ENCODE data around the gene NUBP1.

DNA sequence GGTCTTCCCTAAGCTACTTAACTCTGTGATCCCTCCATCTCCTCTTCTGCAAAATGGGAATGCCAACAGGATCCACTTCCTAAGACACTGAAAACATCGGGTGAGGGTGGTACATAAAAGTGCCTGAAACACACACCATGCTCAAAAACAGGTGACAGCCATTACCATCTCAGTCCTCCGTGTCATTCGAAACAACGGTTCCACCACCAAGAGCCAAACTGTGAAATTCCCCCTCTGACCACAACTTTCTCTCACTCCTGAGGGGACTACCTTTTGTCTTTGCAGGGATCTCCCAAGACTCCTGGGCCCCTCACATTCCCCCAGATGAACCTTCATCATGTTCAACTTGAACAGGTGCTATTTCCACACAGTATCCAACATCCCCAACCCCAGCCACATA is 37.0 kb downstream of the NUBP1 start:
- TF ChIP-seq, protein P1, sequence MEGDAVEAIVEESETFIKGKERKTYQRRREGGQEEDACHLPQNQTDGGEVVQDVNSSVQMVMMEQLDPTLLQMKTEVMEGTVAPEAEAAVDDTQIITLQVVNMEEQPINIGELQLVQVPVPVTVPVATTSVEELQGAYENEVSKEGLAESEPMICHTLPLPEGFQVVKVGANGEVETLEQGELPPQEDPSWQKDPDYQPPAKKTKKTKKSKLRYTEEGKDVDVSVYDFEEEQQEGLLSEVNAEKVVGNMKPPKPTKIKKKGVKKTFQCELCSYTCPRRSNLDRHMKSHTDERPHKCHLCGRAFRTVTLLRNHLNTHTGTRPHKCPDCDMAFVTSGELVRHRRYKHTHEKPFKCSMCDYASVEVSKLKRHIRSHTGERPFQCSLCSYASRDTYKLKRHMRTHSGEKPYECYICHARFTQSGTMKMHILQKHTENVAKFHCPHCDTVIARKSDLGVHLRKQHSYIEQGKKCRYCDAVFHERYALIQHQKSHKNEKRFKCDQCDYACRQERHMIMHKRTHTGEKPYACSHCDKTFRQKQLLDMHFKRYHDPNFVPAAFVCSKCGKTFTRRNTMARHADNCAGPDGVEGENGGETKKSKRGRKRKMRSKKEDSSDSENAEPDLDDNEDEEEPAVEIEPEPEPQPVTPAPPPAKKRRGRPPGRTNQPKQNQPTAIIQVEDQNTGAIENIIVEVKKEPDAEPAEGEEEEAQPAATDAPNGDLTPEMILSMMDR (IDR thresholded peaks at IDR 0.05) = no peak
- TF ChIP-seq POLR2AphosphoS5 (IDR thresholded peaks at IDR 0.05; ENCODE audit: insufficient read depth in 1 of 2, low read depth in 1 of 2) (no peak), POLR2A (IDR thresholded peaks at IDR 0.05) (no peak)
